Breast epithelium (tissue), 3 donors: ENCODE measurements around the gene CCL18.

Experiments used
- POLR2A ChIP-seq: fragments of 450-650 bp; IDR thresholded peaks from one replicate; pipeline ENCODE4 v1.6.1; 2016; ENCODE audit warnings: antibody characterized with exemption, mild to moderate bottlenecking, moderate library complexity
- POLR2AphosphoS5 ChIP-seq, 3 donors: sonication (generic); formaldehyde crosslinking; IDR thresholded peaks; one replicate each; pipeline ENCODE4 v1.6.1; 2017; ENCODE audit warnings: antibody characterized with exemption in 3 of 3
- TF ChIP-seq, protein P1 (sequence below), 3 donors: fragments of 450-650 bp; IDR thresholded peaks; one replicate each; pipeline ENCODE4 v1.5.1; 2016 to 2017; ENCODE audit warnings: antibody characterized with exemption in 3 of 3, mild to moderate bottlenecking in 3 of 3, moderate library complexity in 3 of 3

GRCh38 chr17:36063786-36064541, at the start of gene CCL18:
- no peak for TF ChIP-seq POLR2AphosphoS5 (IDR thresholded peaks at IDR 0.05)
- TF ChIP-seq, protein P1, sequence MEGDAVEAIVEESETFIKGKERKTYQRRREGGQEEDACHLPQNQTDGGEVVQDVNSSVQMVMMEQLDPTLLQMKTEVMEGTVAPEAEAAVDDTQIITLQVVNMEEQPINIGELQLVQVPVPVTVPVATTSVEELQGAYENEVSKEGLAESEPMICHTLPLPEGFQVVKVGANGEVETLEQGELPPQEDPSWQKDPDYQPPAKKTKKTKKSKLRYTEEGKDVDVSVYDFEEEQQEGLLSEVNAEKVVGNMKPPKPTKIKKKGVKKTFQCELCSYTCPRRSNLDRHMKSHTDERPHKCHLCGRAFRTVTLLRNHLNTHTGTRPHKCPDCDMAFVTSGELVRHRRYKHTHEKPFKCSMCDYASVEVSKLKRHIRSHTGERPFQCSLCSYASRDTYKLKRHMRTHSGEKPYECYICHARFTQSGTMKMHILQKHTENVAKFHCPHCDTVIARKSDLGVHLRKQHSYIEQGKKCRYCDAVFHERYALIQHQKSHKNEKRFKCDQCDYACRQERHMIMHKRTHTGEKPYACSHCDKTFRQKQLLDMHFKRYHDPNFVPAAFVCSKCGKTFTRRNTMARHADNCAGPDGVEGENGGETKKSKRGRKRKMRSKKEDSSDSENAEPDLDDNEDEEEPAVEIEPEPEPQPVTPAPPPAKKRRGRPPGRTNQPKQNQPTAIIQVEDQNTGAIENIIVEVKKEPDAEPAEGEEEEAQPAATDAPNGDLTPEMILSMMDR (IDR thresholded peaks at IDR 0.05) = no peak
- no peak for TF ChIP-seq POLR2A
